Superior temporal gyrus (tissue), 1 donor: ENCODE results near the gene HOXB9.

Source experiments
- DNase-seq: peaks from one replicate; pipeline ENCODE4 v3.0.0-alpha.2; 2016; ENCODE audit errors: extremely low spot score

HOXB9 gene

GRCh38 chr17:48586355-48587258 lies 39.6 kb downstream of the HOXB9 start:
- no peak for DNase-seq

GRCh38 chr17:48584223-48584741 lies 41.9 kb downstream of the HOXB9 start:
- no peak for DNase-seq

GRCh38 chr17:48583708-48584222 lies 42.4 kb downstream of the HOXB9 start:
- no peak for DNase-seq

- no peak for DNase-seq
Observed at GRCh38 chr17:48582750-48583069, 43.4 kb downstream of the HOXB9 start.

GRCh38 chr17:48579760-48580554 lies 46.2 kb downstream of the HOXB9 start:
- no peak for DNase-seq

GRCh38 chr17:48579471-48579759 lies 46.7 kb downstream of the HOXB9 start:
- no peak for DNase-seq

GRCh38 chr17:48578616-48579470 lies 47.3 kb downstream of the HOXB9 start:
- no peak for DNase-seq

- no peak for DNase-seq
Observed at GRCh38 chr17:48577946-48578615, 48.1 kb downstream of the HOXB9 start, which contains the start of gene HOXB4. Gene HOXB4 (minus strand): TSS chr17:48578350. CDS start chr17:48578319, 31 bp downstream.

GRCh38 chr17:48577330-48577945 lies 48.7 kb downstream of the HOXB9 start:
- DNase-seq = no peak

- no peak for DNase-seq
Observed at GRCh38 chr17:48576479-48577309, 49.5 kb downstream of the HOXB9 start.

GRCh38 chr17:48575673-48576478 lies 50.3 kb downstream of the HOXB9 start:
- DNase-seq = no peak

GRCh38 chr17:48575066-48575582 lies 51.0 kb downstream of the HOXB9 start:
- no peak for DNase-seq

GRCh38 chr17:48574505-48575065 lies 51.6 kb downstream of the HOXB9 start:
- DNase-seq = no peak

GRCh38 chr17:48571826-48572417 lies 54.2 kb downstream of the HOXB9 start:
- DNase-seq = no peak
